ENCODE measurements around the gene SLC16A11.

Gene SLC16A11

GRCh38 chr17:7079581-7080455 lies 35.9 kb upstream of the SLC16A11 start, which contains the start of gene CLEC10A:
CLEC10A (minus strand) TSS chr17:7080251; CDS start chr17:7078812, 1,439 bp downstream.
- H3K27ac ChIP-seq: no peak within 1 kb of the TSS
- no peak for TF ChIP-seq CTCF (IDR thresholded peaks at IDR 0.05)
- TF ChIP-seq ZFX (IDR thresholded peaks at IDR 0.05; ENCODE audit: borderline replicate concordance): no peak

- TF ChIP-seq ZFX (IDR thresholded peaks at IDR 0.05; ENCODE audit: borderline replicate concordance): no peak
- no peak for TF ChIP-seq CTCF (IDR thresholded peaks at IDR 0.05)
- H3K27ac ChIP-seq: no peak overlapping the region
These were observed 34.8 kb upstream of the SLC16A11 start for GRCh38 chr17:7078711-7079110.

- TF ChIP-seq ZFX (IDR thresholded peaks at IDR 0.05; ENCODE audit: borderline replicate concordance) (no peak), CTCF (IDR thresholded peaks at IDR 0.05) (no peak)
- no peak overlapping the region for H3K27ac ChIP-seq
These were observed 34.1 kb upstream of the SLC16A11 start for GRCh38 chr17:7077911-7078546.

- no peak overlapping the region for H3K27ac ChIP-seq
These were observed 31.0 kb upstream of the SLC16A11 start for GRCh38 chr17:7074931-7075330.

GRCh38 chr17:7072406-7072805 lies 28.5 kb upstream of the SLC16A11 start:
- TF ChIP-seq CTCF (IDR thresholded peaks at IDR 0.05) (no peak), ZFX (IDR thresholded peaks at IDR 0.05; ENCODE audit: borderline replicate concordance) (no peak)
- no peak overlapping the region for H3K27ac ChIP-seq

More at GRCh38 chr17:7074931-7075330, 31.0 kb upstream of the SLC16A11 start:
- no peak for TF ChIP-seq CTCF (IDR thresholded peaks at IDR 0.05)
- no peak for TF ChIP-seq ZFX (IDR thresholded peaks at IDR 0.05; ENCODE audit: borderline replicate concordance)

GRCh38 chr17:7070712-7071111 lies 26.8 kb upstream of the SLC16A11 start:
- TF ChIP-seq ZFX (IDR thresholded peaks at IDR 0.05; ENCODE audit: borderline replicate concordance): no peak
- TF ChIP-seq CTCF (IDR thresholded peaks at IDR 0.05): no peak
- no peak overlapping the region for H3K27ac ChIP-seq

- TF ChIP-seq ZFX (IDR thresholded peaks at IDR 0.05; ENCODE audit: borderline replicate concordance) (no peak), CTCF (IDR thresholded peaks at IDR 0.05) (no peak)
- H3K27ac ChIP-seq: no peak overlapping the region
These were observed 24.4 kb upstream of the SLC16A11 start for GRCh38 chr17:7068268-7068667.

Measured in 22Rv1 (cell line).